Liver (tissue), 2 donors: ENCODE data around the gene SEMA7A.

ENCODE experiments used
- YY1 ChIP-seq: IDR thresholded peaks from 2 replicates; pipeline ENCODE4 v1.6.1; 2016; ENCODE audit warnings: antibody characterized with exemption, mild to moderate bottlenecking
- TF ChIP-seq, protein P1 (sequence below): fragments of 150-350 bp; IDR thresholded peaks from 2 replicates; pipeline ENCODE4 v1.5.1; 2017; ENCODE audit warnings: improper control_type of control experiment, low read depth, low read length; ENCODE audit not compliant: missing input control
- TF ChIP-seq, protein P2 (sequence below): IDR thresholded peaks from 2 replicates; pipeline ENCODE4 v1.6.1; 2016; ENCODE audit warnings: antibody characterized with exemption
- donor health status: healthy.

DNA sequence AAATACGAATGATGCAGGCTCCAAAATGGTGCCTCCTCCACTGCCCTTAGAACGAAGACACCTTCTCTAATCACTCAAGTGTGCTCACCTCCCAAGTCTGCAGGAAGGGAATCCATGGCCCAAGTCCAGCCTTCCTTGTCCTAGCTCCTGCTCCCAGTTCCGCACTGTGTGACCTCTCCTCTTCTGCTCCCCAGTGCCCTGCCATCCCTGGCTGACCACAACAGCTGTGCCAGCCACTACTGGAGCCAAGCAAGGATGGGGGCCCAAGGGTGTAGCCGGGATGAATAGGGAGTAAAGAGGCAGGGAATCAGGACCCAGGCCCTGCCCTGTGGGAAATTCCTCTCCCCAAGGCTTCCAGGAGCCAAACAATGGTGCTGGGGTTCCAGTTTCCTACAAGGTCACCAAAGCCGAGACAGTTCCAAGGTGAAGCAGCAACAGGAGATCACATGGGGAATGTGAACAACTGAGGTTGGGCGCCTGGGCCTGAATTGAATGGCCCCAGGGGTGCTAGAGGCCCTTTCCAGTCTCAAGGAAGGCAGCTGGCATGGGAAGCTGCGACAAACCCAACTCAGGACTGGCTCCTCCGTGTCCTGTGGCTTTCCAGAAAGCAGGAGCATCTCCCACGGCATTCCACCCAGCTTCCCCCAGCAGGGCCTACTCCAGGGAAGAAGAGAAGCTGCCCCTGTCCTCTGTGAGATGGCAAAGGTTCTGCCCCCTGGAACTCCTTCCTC, 20.2 kb downstream of the SEMA7A start:
- TF ChIP-seq, protein P1, sequence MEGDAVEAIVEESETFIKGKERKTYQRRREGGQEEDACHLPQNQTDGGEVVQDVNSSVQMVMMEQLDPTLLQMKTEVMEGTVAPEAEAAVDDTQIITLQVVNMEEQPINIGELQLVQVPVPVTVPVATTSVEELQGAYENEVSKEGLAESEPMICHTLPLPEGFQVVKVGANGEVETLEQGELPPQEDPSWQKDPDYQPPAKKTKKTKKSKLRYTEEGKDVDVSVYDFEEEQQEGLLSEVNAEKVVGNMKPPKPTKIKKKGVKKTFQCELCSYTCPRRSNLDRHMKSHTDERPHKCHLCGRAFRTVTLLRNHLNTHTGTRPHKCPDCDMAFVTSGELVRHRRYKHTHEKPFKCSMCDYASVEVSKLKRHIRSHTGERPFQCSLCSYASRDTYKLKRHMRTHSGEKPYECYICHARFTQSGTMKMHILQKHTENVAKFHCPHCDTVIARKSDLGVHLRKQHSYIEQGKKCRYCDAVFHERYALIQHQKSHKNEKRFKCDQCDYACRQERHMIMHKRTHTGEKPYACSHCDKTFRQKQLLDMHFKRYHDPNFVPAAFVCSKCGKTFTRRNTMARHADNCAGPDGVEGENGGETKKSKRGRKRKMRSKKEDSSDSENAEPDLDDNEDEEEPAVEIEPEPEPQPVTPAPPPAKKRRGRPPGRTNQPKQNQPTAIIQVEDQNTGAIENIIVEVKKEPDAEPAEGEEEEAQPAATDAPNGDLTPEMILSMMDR, result no peak
- TF ChIP-seq, protein P2, sequence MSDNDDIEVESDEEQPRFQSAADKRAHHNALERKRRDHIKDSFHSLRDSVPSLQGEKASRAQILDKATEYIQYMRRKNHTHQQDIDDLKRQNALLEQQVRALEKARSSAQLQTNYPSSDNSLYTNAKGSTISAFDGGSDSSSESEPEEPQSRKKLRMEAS, result no peak
- TF ChIP-seq YY1, result no peak
